Smooth muscle cell (in vitro differentiated cells): ENCODE measurements around the gene PLSCR3. TPM values are rescaled to one million over a fixed set of nuclear protein-coding genes. Genes with fewer than 3 reads are reported as not detected.

ENCODE experiments used
- DNase-seq: peaks from one replicate; lab custom pipeline; 2025; ENCODE audit not compliant: unreplicated experiment; lab: John Stamatoyannopoulos, UW
- H2AFZ ChIP-seq: fragments of 200-600 bp; sonication (generic); 2 replicates; pipeline ENCODE4 v1.6.0; 2016; ENCODE audit warnings: antibody characterized with exemption, low read depth, mild to moderate bottlenecking
- H3F3A ChIP-seq: fragments of 200-600 bp; sonication (generic); 2 replicates; pipeline ENCODE4 v1.6.0; 2017; ENCODE audit warnings: antibody characterized with exemption, low read depth
- H3K27ac ChIP-seq: fragments of 200-600 bp; sonication (generic); 2 replicates; pipeline ENCODE4 v1.5.1; 2016; ENCODE audit warnings: low read depth, mild to moderate bottlenecking
- H3K27me3 ChIP-seq: fragments of 200-600 bp; sonication (generic); 2 replicates; pipeline ENCODE4 v1.6.1; 2016; ENCODE audit warnings: low read depth, mild to moderate bottlenecking
- H3K36me3 ChIP-seq: fragments of 200-600 bp; sonication (generic); 2 replicates; pipeline ENCODE4 v1.5.1; 2016; ENCODE audit warnings: low read depth
- H3K4me1 ChIP-seq: fragments of 200-600 bp; sonication (generic); 2 replicates; pipeline ENCODE4 v1.5.1; 2016; ENCODE audit warnings: low read depth
- H3K4me2 ChIP-seq: fragments of 200-600 bp; sonication (generic); 2 replicates; pipeline ENCODE4 v1.6.0; 2016; ENCODE audit warnings: mild to moderate bottlenecking
- H3K4me3 ChIP-seq: fragments of 200-600 bp; sonication (generic); 2 replicates; pipeline ENCODE4 v1.5.1; 2016; ENCODE audit warnings: mild to moderate bottlenecking
- H3K79me2 ChIP-seq: fragments of 200-600 bp; sonication (generic); 2 replicates; pipeline ENCODE4 v1.6.0; 2016; ENCODE audit warnings: low read depth, mild to moderate bottlenecking
- H3K9ac ChIP-seq: fragments of 200-600 bp; sonication (generic); 2 replicates; pipeline ENCODE4 v1.6.0; 2016; ENCODE audit warnings: low read depth
- H3K9me3 ChIP-seq: fragments of 200-600 bp; sonication (generic); replicated peaks from 2 replicates; pipeline ENCODE4 v1.5.1; 2016; ENCODE audit warnings: low read depth
- H4K20me1 ChIP-seq: fragments of 200-600 bp; sonication (generic); 2 replicates; pipeline ENCODE4 v1.6.0; 2016; ENCODE audit warnings: low read depth
- WGBS: methylation state at CpG from one replicate; pipeline ENCODE4 v1.1.7; 2016; ENCODE audit warnings: low lambda C conversion rate; 5-methylcytosine and 5-hydroxymethylcytosine counted together
- polyA plus RNA-seq: library from polyadenylated mRNA; unstranded; fragments of >200 nt; fragmentation: Nextera tagmentation; extraction: Ambion mirVana; gene quantifications from 2 replicates; pipeline ENCODE4 v1.2.1, GENCODE V29; 2016
- total RNA-seq: library from RNA; depleted of rRNA; stranded (reverse); fragments of >200 nt; gene quantifications from 2 replicates; pipeline ENCODE4 v1.2.3, GENCODE V29; 2014
- TF ChIP-seq, protein P1 (sequence below): fragments of 200-600 bp; sonication (generic); IDR thresholded peaks from 2 replicates; pipeline ENCODE4 v1.5.1; 2017; ENCODE audit warnings: borderline replicate concordance, mild to moderate bottlenecking, antibody characterized with exemption; ENCODE audit not compliant: insufficient read depth, poor library complexity, severe bottlenecking

The PLSCR3 gene
- total and polyA plus RNA-seq, 2 experiments from 2014 or later: 29.3 to 110 TPM

DNA sequence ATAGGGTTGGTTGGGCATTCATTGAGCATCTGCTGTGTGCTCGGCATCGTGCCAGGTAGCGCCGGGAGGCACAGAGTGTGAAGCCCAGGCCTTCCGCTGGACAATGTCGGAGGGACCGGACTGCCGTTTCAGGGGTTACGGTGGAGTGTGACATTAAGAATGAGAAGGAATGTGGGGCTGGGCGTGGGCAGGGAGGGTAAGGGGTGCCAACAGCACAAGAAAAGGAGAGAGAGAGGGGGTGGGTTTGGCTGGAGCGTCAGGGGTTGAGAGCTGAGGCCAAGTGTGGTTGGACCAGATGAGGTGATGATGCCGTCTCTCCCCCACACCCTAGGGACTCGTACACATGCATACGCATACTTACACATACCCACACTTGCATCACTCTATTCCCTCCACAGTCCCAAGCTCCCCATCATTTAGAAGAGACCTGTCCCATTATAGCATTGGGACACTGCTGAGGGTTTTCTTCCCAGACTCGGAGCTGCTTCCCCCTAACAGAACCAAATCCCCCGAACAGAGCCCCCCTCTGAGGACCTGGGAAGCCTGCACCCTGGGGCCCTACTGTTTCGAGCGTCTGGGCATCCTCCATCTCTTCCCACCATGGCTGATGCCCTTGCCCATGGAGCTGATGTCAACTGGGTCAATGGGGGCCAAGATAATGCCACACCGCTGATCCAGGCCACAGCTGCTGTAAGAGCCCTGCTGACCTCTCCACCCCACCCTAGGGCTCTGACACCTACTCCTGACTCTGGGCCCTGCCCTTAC is 45.7 kb downstream of the PLSCR3 start:
- H3K9ac ChIP-seq: no peak overlapping the region
- peaks cover 23% of the 10 kb centered on the region for H3K4me1 ChIP-seq
- no peaks in the 10 kb centered on the region for H3K36me3 ChIP-seq
- DNase-seq: no peak
- no peak overlapping the region for H2AFZ ChIP-seq
- 95% methylated on average over 18 of the region's 19 CpGs for WGBS
- no peaks in the 10 kb centered on the region for H3K27me3 ChIP-seq
- peaks cover 28% of the 10 kb centered on the region for H3K79me2 ChIP-seq
- H3K27ac ChIP-seq: peak overlapping the region; percentile 100
- no peaks in the 10 kb centered on the region for H3K9me3 ChIP-seq
- TF ChIP-seq, protein P1, sequence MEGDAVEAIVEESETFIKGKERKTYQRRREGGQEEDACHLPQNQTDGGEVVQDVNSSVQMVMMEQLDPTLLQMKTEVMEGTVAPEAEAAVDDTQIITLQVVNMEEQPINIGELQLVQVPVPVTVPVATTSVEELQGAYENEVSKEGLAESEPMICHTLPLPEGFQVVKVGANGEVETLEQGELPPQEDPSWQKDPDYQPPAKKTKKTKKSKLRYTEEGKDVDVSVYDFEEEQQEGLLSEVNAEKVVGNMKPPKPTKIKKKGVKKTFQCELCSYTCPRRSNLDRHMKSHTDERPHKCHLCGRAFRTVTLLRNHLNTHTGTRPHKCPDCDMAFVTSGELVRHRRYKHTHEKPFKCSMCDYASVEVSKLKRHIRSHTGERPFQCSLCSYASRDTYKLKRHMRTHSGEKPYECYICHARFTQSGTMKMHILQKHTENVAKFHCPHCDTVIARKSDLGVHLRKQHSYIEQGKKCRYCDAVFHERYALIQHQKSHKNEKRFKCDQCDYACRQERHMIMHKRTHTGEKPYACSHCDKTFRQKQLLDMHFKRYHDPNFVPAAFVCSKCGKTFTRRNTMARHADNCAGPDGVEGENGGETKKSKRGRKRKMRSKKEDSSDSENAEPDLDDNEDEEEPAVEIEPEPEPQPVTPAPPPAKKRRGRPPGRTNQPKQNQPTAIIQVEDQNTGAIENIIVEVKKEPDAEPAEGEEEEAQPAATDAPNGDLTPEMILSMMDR: no peak
- H4K20me1 ChIP-seq: peaks cover 17% of the 10 kb centered on the region
- H3K4me2 ChIP-seq: peak overlapping the region; percentile 97
- H3K4me3 ChIP-seq: no peak overlapping the region
- peaks cover 14% of the 10 kb centered on the region for H3F3A ChIP-seq

GRCh38 chr17:7347630-7348477 is 46.5 kb downstream of the PLSCR3 start:
- H2AFZ ChIP-seq: no peak overlapping the region
- peak overlapping the region; percentile 45 for H3K27ac ChIP-seq
- H3K27me3 ChIP-seq: no peaks in the 10 kb centered on the region
- H3K4me3 ChIP-seq: no peak overlapping the region
- H3K9ac ChIP-seq: no peak overlapping the region
- no peak for DNase-seq
- peaks cover 15% of the 10 kb centered on the region for H4K20me1 ChIP-seq
- H3F3A ChIP-seq: peaks cover 6% of the 10 kb centered on the region
- TF ChIP-seq, protein P1: no peak
- no peaks in the 10 kb centered on the region for H3K36me3 ChIP-seq
- peaks cover 16% of the 10 kb centered on the region for H3K4me1 ChIP-seq
- H3K9me3 ChIP-seq: no peaks in the 10 kb centered on the region
- 84% methylated on average over 19 of the region's 19 CpGs for WGBS
- peaks cover 20% of the 10 kb centered on the region for H3K79me2 ChIP-seq
- no peak overlapping the region for H3K4me2 ChIP-seq

DNA sequence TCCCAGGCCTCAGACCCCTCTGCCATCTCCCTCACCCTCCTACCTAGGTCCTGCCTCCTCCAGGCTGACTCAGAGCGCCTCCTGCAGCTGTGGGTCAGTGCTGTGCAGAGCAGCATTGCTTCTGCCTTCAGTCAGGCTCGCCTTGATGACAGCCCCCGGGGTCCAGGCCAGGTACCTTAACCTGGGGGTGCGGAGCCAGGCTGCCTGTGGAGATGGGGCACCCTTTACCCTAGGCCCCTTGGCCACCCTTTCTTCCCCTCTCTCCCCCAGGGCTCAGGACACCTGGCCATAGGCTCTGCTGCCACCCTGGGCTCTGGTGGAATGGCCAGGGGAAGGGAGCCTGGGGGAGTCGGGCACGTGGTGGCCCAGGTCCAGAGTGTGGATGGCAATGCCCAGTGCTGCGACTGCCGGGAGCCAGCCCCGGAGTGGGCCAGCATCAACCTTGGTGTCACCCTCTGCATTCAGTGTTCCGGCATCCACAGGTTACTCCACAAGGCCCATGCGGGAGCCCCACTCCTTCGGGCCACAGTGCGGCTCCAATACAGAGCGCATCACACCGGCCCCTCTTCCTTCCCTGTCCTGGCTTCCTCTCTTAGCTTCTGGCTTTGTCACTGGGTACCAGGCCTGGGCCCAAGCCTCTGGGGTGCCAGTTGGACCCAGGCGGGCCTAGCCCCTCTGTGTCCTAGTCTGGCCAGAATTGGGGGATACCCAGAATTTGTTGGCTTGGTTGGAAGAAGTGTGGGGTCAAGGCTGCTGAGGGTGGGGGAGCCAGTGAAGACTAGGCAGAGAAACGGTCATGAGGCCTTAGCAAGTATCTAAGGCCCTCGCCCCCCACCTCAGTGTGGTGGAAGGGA is 47.3 kb downstream of the PLSCR3 start:
- Histone ChIP-seq H3K9ac (no peak overlapping the region), H3K36me3 (no peaks in the 10 kb centered on the region), H3K4me1 (peaks cover 11% of the 10 kb centered on the region), H3K27ac (no peak overlapping the region), H3K9me3 (no peaks in the 10 kb centered on the region), H3K27me3 (no peaks in the 10 kb centered on the region), H4K20me1 (peaks cover 15% of the 10 kb centered on the region), H3K4me3 (no peak overlapping the region), H3K79me2 (peaks cover 12% of the 10 kb centered on the region), H2AFZ (no peak overlapping the region), H3K4me2 (no peak overlapping the region), H3F3A (peaks cover 3% of the 10 kb centered on the region)
- DNase-seq: no peak
- TF ChIP-seq, protein P1: no peak
- WGBS: 89% methylated on average over 16 of the region's 18 CpGs
